Dendritic cell treated with granulocyte-macrophage colony-stimulating factor and Interleukin-4, amounts not matched to agents 40 ng/mL and 50 ng/mL, for 4 days (primary cell): ENCODE data around the gene DPP10.
"Not testable (repeated sequence)": the region's sequence is repeated elsewhere in the genome, so short reads cannot be mapped to it uniquely, and the experiment has no call there.

ENCODE experiments used
- H3K27ac Mint-ChIP-seq: one replicate; pipeline ENCODE4 v1.8.0; 2022; ENCODE audit warnings: mild to moderate bottlenecking, mixed read lengths
- H3K27me3 Mint-ChIP-seq: one replicate; pipeline ENCODE4 v1.8.0; 2022; ENCODE audit warnings: mild to moderate bottlenecking, mixed read lengths
- H3K36me3 Mint-ChIP-seq: one replicate; pipeline ENCODE4 v1.8.0; 2022; ENCODE audit warnings: low read depth, mixed read lengths
- H3K4me1 Mint-ChIP-seq: one replicate; pipeline ENCODE4 v1.8.0; 2022; ENCODE audit warnings: low read depth, mixed read lengths
- H3K4me3 Mint-ChIP-seq: one replicate; pipeline ENCODE4 v1.8.0; 2022; ENCODE audit warnings: mild to moderate bottlenecking, moderate library complexity, mixed read lengths
- H3K9me3 Mint-ChIP-seq: one replicate; pipeline ENCODE4 v1.8.0; 2022; ENCODE audit warnings: mixed read lengths
- intact Hi-C: fragments of 100-400 bp; cut with micrococcal nuclease; formaldehyde crosslinking; loops from one replicate; pipeline ENCODE4 v1.15.0; 2022

Gene DPP10

GRCh38 chr2:115004321-115004720 is 561.9 kb downstream of the DPP10 start:
- H3K27ac Mint-ChIP-seq, H3K36me3 Mint-ChIP-seq, H3K4me3 Mint-ChIP-seq, H3K4me1 Mint-ChIP-seq, intact Hi-C loops, H3K27me3 Mint-ChIP-seq: not testable (repeated sequence)
- peaks cover 20% of the 10 kb centered on the region for H3K9me3 Mint-ChIP-seq

- no peaks in the 10 kb centered on the region for H3K36me3 Mint-ChIP-seq
- intact Hi-C loops: no loop called here
- no peak overlapping the region for H3K27ac Mint-ChIP-seq
- no peaks in the 10 kb centered on the region for H3K27me3 Mint-ChIP-seq
- no peak overlapping the region for H3K4me3 Mint-ChIP-seq
- H3K4me1 Mint-ChIP-seq: no peaks in the 10 kb centered on the region
- H3K9me3 Mint-ChIP-seq: peaks cover 56% of the 10 kb centered on the region
Observed at GRCh38 chr2:115011721-115012120, 569.3 kb downstream of the DPP10 start.

GRCh38 chr2:115022013-115022412 is 579.6 kb downstream of the DPP10 start:
- H3K4me3 Mint-ChIP-seq, H3K4me1 Mint-ChIP-seq, H3K27me3 Mint-ChIP-seq, H3K36me3 Mint-ChIP-seq, intact Hi-C loops, H3K27ac Mint-ChIP-seq: not testable (repeated sequence)
- H3K9me3 Mint-ChIP-seq: peaks cover 58% of the 10 kb centered on the region

GRCh38 chr2:115034801-115035200 is 592.4 kb downstream of the DPP10 start:
- intact Hi-C loops: no loop called here
- no peaks in the 10 kb centered on the region for H3K36me3 Mint-ChIP-seq
- H3K27me3 Mint-ChIP-seq: no peaks in the 10 kb centered on the region
- no peaks in the 10 kb centered on the region for H3K4me1 Mint-ChIP-seq
- peaks cover 40% of the 10 kb centered on the region for H3K9me3 Mint-ChIP-seq
- no peak overlapping the region for H3K27ac Mint-ChIP-seq
- H3K4me3 Mint-ChIP-seq: no peak overlapping the region

- intact Hi-C loops: no loop called here
- H3K4me1 Mint-ChIP-seq: no peaks in the 10 kb centered on the region
- no peaks in the 10 kb centered on the region for H3K36me3 Mint-ChIP-seq
- no peak overlapping the region for H3K27ac Mint-ChIP-seq
- peaks cover 33% of the 10 kb centered on the region for H3K9me3 Mint-ChIP-seq
- H3K27me3 Mint-ChIP-seq: no peaks in the 10 kb centered on the region
- H3K4me3 Mint-ChIP-seq: no peak overlapping the region
Observed at GRCh38 chr2:115036818-115037217, 594.4 kb downstream of the DPP10 start.

GRCh38 chr2:115057473-115057872 is 615.0 kb downstream of the DPP10 start:
- no peaks in the 10 kb centered on the region for H3K4me1 Mint-ChIP-seq
- H3K27me3 Mint-ChIP-seq: no peaks in the 10 kb centered on the region
- H3K27ac Mint-ChIP-seq: no peak overlapping the region
- peaks cover 28% of the 10 kb centered on the region for H3K9me3 Mint-ChIP-seq
- no peak overlapping the region for H3K4me3 Mint-ChIP-seq
- intact Hi-C loops: no loop called here
- H3K36me3 Mint-ChIP-seq: no peaks in the 10 kb centered on the region

GRCh38 chr2:115070002-115070401 is 627.6 kb downstream of the DPP10 start:
- intact Hi-C loops: no loop called here
- Mint-ChIP-seq H3K4me3 (no peak overlapping the region), H3K36me3 (no peaks in the 10 kb centered on the region), H3K9me3 (peaks cover 13% of the 10 kb centered on the region), H3K4me1 (no peaks in the 10 kb centered on the region), H3K27me3 (no peaks in the 10 kb centered on the region), H3K27ac (no peak overlapping the region)

- Mint-ChIP-seq H3K27ac (no peak overlapping the region), H3K9me3 (peaks cover 13% of the 10 kb centered on the region), H3K36me3 (no peaks in the 10 kb centered on the region), H3K4me1 (no peaks in the 10 kb centered on the region), H3K4me3 (no peak overlapping the region), H3K27me3 (no peaks in the 10 kb centered on the region)
- intact Hi-C loops: no loop called here
Observed at GRCh38 chr2:115071534-115071933, 629.1 kb downstream of the DPP10 start.

- Mint-ChIP-seq H3K36me3 (no peaks in the 10 kb centered on the region), H3K27ac (no peak overlapping the region), H3K9me3 (peaks cover 18% of the 10 kb centered on the region), H3K27me3 (no peaks in the 10 kb centered on the region), H3K4me1 (no peaks in the 10 kb centered on the region), H3K4me3 (no peak overlapping the region)
- intact Hi-C loops: no loop called here
Observed at GRCh38 chr2:115075800-115076199, 633.4 kb downstream of the DPP10 start.

GRCh38 chr2:115077626-115078025 is 635.2 kb downstream of the DPP10 start:
- intact Hi-C loops: no loop called here
- no peaks in the 10 kb centered on the region for H3K36me3 Mint-ChIP-seq
- no peaks in the 10 kb centered on the region for H3K27me3 Mint-ChIP-seq
- no peak overlapping the region for H3K27ac Mint-ChIP-seq
- H3K4me3 Mint-ChIP-seq: no peak overlapping the region
- no peaks in the 10 kb centered on the region for H3K4me1 Mint-ChIP-seq
- H3K9me3 Mint-ChIP-seq: peaks cover 18% of the 10 kb centered on the region

GRCh38 chr2:115083225-115083624 is 640.8 kb downstream of the DPP10 start:
- no peaks in the 10 kb centered on the region for H3K27me3 Mint-ChIP-seq
- no peak overlapping the region for H3K4me3 Mint-ChIP-seq
- intact Hi-C loops: no loop called here
- H3K4me1 Mint-ChIP-seq: no peaks in the 10 kb centered on the region
- no peak overlapping the region for H3K27ac Mint-ChIP-seq
- H3K36me3 Mint-ChIP-seq: no peaks in the 10 kb centered on the region
- peaks cover 18% of the 10 kb centered on the region for H3K9me3 Mint-ChIP-seq

GRCh38 chr2:115083711-115084110 is 641.3 kb downstream of the DPP10 start:
- intact Hi-C loops: no loop called here
- Mint-ChIP-seq H3K4me3 (no peak overlapping the region), H3K27me3 (no peaks in the 10 kb centered on the region), H3K36me3 (no peaks in the 10 kb centered on the region), H3K4me1 (no peaks in the 10 kb centered on the region), H3K27ac (no peak overlapping the region), H3K9me3 (peaks cover 20% of the 10 kb centered on the region)

GRCh38 chr2:115084446-115084845 is 642.0 kb downstream of the DPP10 start:
- Mint-ChIP-seq H3K4me3 (no peak overlapping the region), H3K27ac (no peak overlapping the region), H3K4me1 (no peaks in the 10 kb centered on the region), H3K36me3 (no peaks in the 10 kb centered on the region), H3K9me3 (peaks cover 23% of the 10 kb centered on the region), H3K27me3 (no peaks in the 10 kb centered on the region)
- intact Hi-C loops: no loop called here

GRCh38 chr2:115086051-115086620 is 643.7 kb downstream of the DPP10 start:
- H3K36me3 Mint-ChIP-seq, intact Hi-C loops: not testable (repeated sequence)

GRCh38 chr2:115094441-115094840 is 652.0 kb downstream of the DPP10 start:
- H3K9me3 Mint-ChIP-seq: peaks cover 24% of the 10 kb centered on the region
- H3K4me3 Mint-ChIP-seq: no peak overlapping the region

More at GRCh38 chr2:115086051-115086620, 643.7 kb downstream of the DPP10 start:
- H3K4me3 Mint-ChIP-seq, H3K4me1 Mint-ChIP-seq, H3K27ac Mint-ChIP-seq, H3K27me3 Mint-ChIP-seq: not testable (repeated sequence)
- H3K9me3 Mint-ChIP-seq: peaks cover 28% of the 10 kb centered on the region

More at GRCh38 chr2:115094441-115094840, 652.0 kb downstream of the DPP10 start:
- Mint-ChIP-seq H3K27ac (no peak overlapping the region), H3K27me3 (no peaks in the 10 kb centered on the region), H3K36me3 (no peaks in the 10 kb centered on the region), H3K4me1 (no peaks in the 10 kb centered on the region)
- intact Hi-C loops: no loop called here
